ENCODE measurements around the gene TUB. TPM values are rescaled to one million over a fixed set of nuclear protein-coding genes. Genes with fewer than 3 reads are reported as not detected.

TUB gene
- total RNA-seq, 1 experiment from 2014 or later: 0.39 TPM

DNA sequence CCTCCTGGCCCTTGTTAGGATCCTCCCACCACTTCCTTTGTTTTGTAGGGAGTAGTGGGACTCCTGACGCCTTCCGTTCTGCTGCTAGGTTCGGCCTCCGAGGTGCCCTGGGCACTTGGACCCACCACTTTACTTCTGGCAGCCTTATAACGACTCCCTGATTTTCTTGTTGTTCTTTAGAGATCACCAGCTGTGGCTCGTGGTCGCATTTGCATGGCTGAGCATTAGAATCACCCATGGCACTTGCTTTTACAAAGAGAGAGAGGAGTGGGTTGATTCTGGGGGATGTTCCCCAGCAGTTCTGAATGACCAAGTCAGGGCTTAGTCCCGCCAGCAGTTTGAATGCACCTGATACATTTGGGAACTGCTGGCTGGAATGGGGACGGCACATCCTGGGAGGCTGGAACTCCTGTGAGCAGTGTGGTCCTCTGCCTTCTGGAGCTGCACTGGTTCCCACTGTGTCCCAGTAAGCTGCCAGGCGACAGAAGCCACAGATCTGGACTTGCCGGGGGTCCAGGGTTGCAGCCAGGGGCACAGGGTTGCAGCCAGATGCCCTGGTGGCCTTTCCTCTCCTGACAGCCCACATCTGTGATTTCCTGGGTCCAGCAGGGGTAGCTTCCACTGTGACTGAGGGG lies 4.1 kb downstream of the TUB start:
- CTCF ChIA-PET: interaction anchor here (0.9 kb wide), 1 partner anchor 52 kb away, joined by 3 read pairs; no protein-coding TSS in a partner anchor
- Histone ChIP-seq H3K4me1 (ENCODE audit: insufficient read depth, low read length, poor library complexity, severe bottlenecking) (no peaks in the 10 kb centered on the region), H3K27ac (ENCODE audit: low read depth, low read length, poor library complexity, severe bottlenecking) (no peak overlapping the region), H3K9me3 (ENCODE audit: low read depth, low read length, poor library complexity, severe bottlenecking) (no peaks in the 10 kb centered on the region), H3K4me3 (ENCODE audit: low read depth, low read length, poor library complexity, severe bottlenecking) (no peak overlapping the region), H3K27me3 (replicated peaks; ENCODE audit: insufficient read depth, low read depth, low read length, poor library complexity) (peaks cover 14% of the 10 kb centered on the region), H3K36me3 (ENCODE audit: insufficient read depth, low read length, poor library complexity, severe bottlenecking) (no peaks in the 10 kb centered on the region)
- POLR2A ChIA-PET (ENCODE audit: low non-redundant PET): no interaction called here
- no peak for TF ChIP-seq CTCF (conservative IDR thresholded peaks at IDR 0.05; ENCODE audit: low read depth, low read length)
- TF ChIP-seq EZH2 (IDR thresholded peaks at IDR 0.05; ENCODE audit: borderline replicate concordance, low read depth, low read length, poor library complexity, severe bottlenecking): no peak
- intact Hi-C loops (cut with micrococcal nuclease; ENCODE audit: unreplicated experiment): no loop called here
- BruUV-seq (replicated peaks): no TSS peak
- DNase-seq (ENCODE audit: low spot score): no peak

DNA sequence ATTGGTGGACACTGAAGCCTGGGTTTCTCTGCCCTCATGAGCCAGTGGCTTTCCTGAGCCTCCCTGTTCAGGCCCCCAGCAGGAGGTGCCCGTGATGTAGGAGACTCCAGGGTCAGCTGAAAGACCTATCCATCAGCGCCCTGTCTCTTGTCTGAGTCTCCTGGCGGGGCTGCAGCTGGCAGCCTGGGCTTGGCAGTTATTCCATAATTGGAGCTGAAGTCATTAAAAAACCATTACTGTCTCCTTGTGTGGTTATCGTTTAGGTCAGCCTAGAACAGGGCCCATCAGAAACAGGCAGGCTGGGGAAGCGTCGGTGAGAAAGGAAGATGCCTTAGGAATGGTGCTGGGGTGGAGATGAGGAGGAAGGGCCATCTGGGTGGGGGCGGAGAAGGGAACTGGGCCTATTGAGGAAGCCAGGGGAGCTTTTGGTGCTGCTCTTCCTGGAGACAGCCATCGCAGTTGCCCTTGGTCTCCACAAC lies 5.0 kb downstream of the TUB start:
- Histone ChIP-seq H3K27me3 (replicated peaks; ENCODE audit: insufficient read depth, low read depth, low read length, poor library complexity) (peaks cover 9% of the 10 kb centered on the region), H3K4me3 (ENCODE audit: low read depth, low read length, poor library complexity, severe bottlenecking) (no peak overlapping the region), H3K36me3 (ENCODE audit: insufficient read depth, low read length, poor library complexity, severe bottlenecking) (no peaks in the 10 kb centered on the region), H3K9me3 (ENCODE audit: low read depth, low read length, poor library complexity, severe bottlenecking) (no peaks in the 10 kb centered on the region), H3K4me1 (ENCODE audit: insufficient read depth, low read length, poor library complexity, severe bottlenecking) (no peaks in the 10 kb centered on the region), H3K27ac (ENCODE audit: low read depth, low read length, poor library complexity, severe bottlenecking) (no peak overlapping the region)
- BruUV-seq (replicated peaks): no TSS peak
- POLR2A ChIA-PET (ENCODE audit: low non-redundant PET): no interaction called here
- no peak for TF ChIP-seq EZH2 (IDR thresholded peaks at IDR 0.05; ENCODE audit: borderline replicate concordance, low read depth, low read length, poor library complexity, severe bottlenecking)
- TF ChIP-seq CTCF (conservative IDR thresholded peaks at IDR 0.05; ENCODE audit: low read depth, low read length): no peak
- no peak for DNase-seq (ENCODE audit: low spot score)
- CTCF ChIA-PET: interaction anchor here (0.9 to 1.5 kb wide), 2 partner anchors 53 to 80 kb away, joined by 3 read pairs; no protein-coding TSS in a partner anchor
- intact Hi-C loops (cut with micrococcal nuclease; ENCODE audit: unreplicated experiment): no loop called here

DNA sequence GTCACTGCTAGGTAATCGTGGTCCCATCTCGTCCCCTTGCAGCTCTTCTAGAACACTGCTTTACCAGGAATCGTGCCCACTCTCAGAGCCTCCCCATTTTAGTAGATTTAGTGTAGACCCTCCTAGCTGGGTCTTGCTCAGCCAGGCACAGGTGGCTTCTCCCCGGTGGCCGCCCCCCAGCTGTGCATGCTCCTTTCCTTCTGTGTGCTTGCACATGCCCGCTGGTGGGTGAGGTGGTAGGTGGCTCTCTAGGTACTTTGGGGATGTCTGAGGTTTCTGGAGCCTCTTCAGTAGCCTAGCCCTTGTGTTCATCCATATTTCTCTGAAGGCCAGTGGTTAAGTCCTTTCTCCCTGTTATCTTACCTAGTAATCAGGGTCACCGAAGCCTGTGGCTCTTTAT lies 5.6 kb downstream of the TUB start:
- TF ChIP-seq EZH2 (IDR thresholded peaks at IDR 0.05; ENCODE audit: borderline replicate concordance, low read depth, low read length, poor library complexity, severe bottlenecking) (no peak), CTCF (conservative IDR thresholded peaks at IDR 0.05; ENCODE audit: low read depth, low read length) (no peak)
- intact Hi-C loops (cut with micrococcal nuclease; ENCODE audit: unreplicated experiment): no loop called here
- Histone ChIP-seq H3K4me3 (ENCODE audit: low read depth, low read length, poor library complexity, severe bottlenecking) (no peak overlapping the region), H3K36me3 (ENCODE audit: insufficient read depth, low read length, poor library complexity, severe bottlenecking) (no peaks in the 10 kb centered on the region), H3K27me3 (replicated peaks; ENCODE audit: insufficient read depth, low read depth, low read length, poor library complexity) (peaks cover 7% of the 10 kb centered on the region), H3K9me3 (ENCODE audit: low read depth, low read length, poor library complexity, severe bottlenecking) (no peaks in the 10 kb centered on the region), H3K4me1 (ENCODE audit: insufficient read depth, low read length, poor library complexity, severe bottlenecking) (no peaks in the 10 kb centered on the region), H3K27ac (ENCODE audit: low read depth, low read length, poor library complexity, severe bottlenecking) (no peak overlapping the region)
- ChIA-PET CTCF (interaction anchor here (1.5 kb wide), 1 partner anchor 80 kb away, joined by 3 read pairs; no protein-coding TSS in a partner anchor), POLR2A (ENCODE audit: low non-redundant PET) (no interaction called here)
- BruUV-seq (replicated peaks): no TSS peak
- DNase-seq (ENCODE audit: low spot score): no peak

Data from A673 (cell line).